Sigmoid colon (tissue), 7 donors: ENCODE data around the gene F8. TPM values are rescaled to one million over a fixed set of nuclear protein-coding genes. Genes with fewer than 3 reads are reported as not detected.

ENCODE experiments used
- DNase-seq: peaks from one replicate; pipeline ENCODE4 v3.0.0-alpha.2; 2019
- H3K27ac ChIP-seq, 4 donors: fragments of 200-600 bp; sonication (generic); one replicate each; pipeline ENCODE4 v1.5.1; 2016 to 2019; ENCODE audit warnings: mild to moderate bottlenecking in 1 of 4
- H3K27me3 ChIP-seq, 3 donors: fragments of 200-600 bp; sonication (generic); one replicate each; pipeline ENCODE4 v1.5.1; 2019; ENCODE audit warnings: mild to moderate bottlenecking in 1 of 3
- H3K36me3 ChIP-seq, 4 donors: fragments of 200-600 bp; sonication (generic); one replicate each; pipeline ENCODE4 v1.5.1; 2016 to 2019
- H3K4me1 ChIP-seq, 4 donors: fragments of 200-600 bp; sonication (generic); one replicate each; pipeline ENCODE4 v1.5.1; 2017 to 2019
- H3K4me3 ChIP-seq, 4 donors: fragments of 200-600 bp; sonication (generic); one replicate each; pipeline ENCODE4 v1.5.1; 2017 to 2019; ENCODE audit warnings: mild to moderate bottlenecking in 2 of 4, moderate library complexity in 1 of 4
- H3K9me3 ChIP-seq, 4 donors: fragments of 200-600 bp in 3 of 4; sonication (generic) in 3 of 4; one replicate each; pipeline versions ENCODE4 v1.5.1 to v1.6.1; 2013 to 2019
- EP300 ChIP-seq, 4 donors: sonication (generic); formaldehyde crosslinking; IDR thresholded peaks; one replicate each; pipeline ENCODE4 v1.6.1; 2017; ENCODE audit warnings: antibody characterized with exemption in 4 of 4
- POLR2A ChIP-seq, 2 donors: fragments of 450-650 bp; IDR thresholded peaks; one replicate each; pipeline ENCODE4 v1.6.1; 2016; ENCODE audit warnings: antibody characterized with exemption in 2 of 2, mild to moderate bottlenecking in 2 of 2, moderate library complexity in 2 of 2
- POLR2AphosphoS5 ChIP-seq, 4 donors: sonication (generic); formaldehyde crosslinking; IDR thresholded peaks; one replicate each; pipeline ENCODE4 v1.6.1; 2017; ENCODE audit warnings: antibody characterized with exemption in 4 of 4
- WGBS, 2 donors: extraction: QIAGEN DNeasy Blood & Tissue Kit; methylation state at CpG; one replicate each; pipeline ENCODE4 v1.1.7; 2013; 5-methylcytosine and 5-hydroxymethylcytosine counted together
- intact Hi-C: fragments of 100-400 bp; cut with DNase I; formaldehyde crosslinking; loops from one replicate; pipeline ENCODE4 v1.15.1; 2023
- polyA plus RNA-seq, 3 donors: library from polyadenylated mRNA; stranded (reverse); fragments of 200-250 nt; gene quantifications; one replicate each; pipeline ENCODE4 v1.2.3, GENCODE V29; 2013
- total RNA-seq, 4 donors: library from RNA; depleted of rRNA; stranded (reverse); fragments of >200 nt; gene quantifications; one replicate each; pipeline ENCODE4 v1.1.0, GENCODE V29; 2016
- TF ChIP-seq, protein P1 (sequence below), 4 experiments: fragments of 450-650 bp in 3 of 4; fragments of 200-600 bp in 1 of 4; IDR thresholded peaks; one replicate each; pipeline ENCODE4 v1.5.1; 2016 to 2019; ENCODE audit warnings: antibody characterized with exemption in 4 of 4, mild to moderate bottlenecking in 3 of 4, moderate library complexity in 2 of 4
- donor health status: healthy with polysubstance abuse.
- donor health status: Bipolar disorder and iron deficiency.
- donor health status: healthy.

F8 gene
- total and polyA plus RNA-seq, 7 donors = 2.4 to 20.2 (median 10.0) TPM

DNA sequence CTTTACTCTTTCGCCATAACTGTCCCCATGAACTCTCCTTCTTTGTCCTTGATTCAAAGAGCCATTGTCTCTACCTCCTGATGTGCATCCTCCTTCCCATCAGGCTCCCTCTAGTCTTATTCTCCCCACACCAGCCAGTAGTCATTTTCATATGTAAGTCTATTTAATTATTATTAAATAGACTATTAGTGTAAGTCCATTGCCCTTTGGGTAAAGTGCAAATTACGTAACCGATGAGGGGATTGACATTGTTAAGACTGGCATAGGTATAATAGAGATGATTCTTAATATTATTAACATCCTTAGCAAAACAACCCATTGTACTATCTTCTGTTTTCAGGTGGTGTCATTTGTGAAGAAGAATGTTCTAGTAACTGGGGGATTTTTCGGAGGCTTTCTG lies 31.7 kb upstream of the F8 start:
- DNase-seq = no peak
- no peaks in the 10 kb centered on the region for H3K27me3 ChIP-seq
- peaks cover 0 to 4% (median 0%) of the 10 kb centered on the region in 4 donors for H3K36me3 ChIP-seq
- WGBS, 2 donors = 95% methylated on average over 4 of the region's 4 CpGs
- no peak overlapping the region for H3K4me3 ChIP-seq
- TF ChIP-seq EP300 (IDR thresholded peaks at IDR 0.05) = no peak
- TF ChIP-seq POLR2AphosphoS5 (IDR thresholded peaks at IDR 0.05) = no peak
- TF ChIP-seq, protein P1, sequence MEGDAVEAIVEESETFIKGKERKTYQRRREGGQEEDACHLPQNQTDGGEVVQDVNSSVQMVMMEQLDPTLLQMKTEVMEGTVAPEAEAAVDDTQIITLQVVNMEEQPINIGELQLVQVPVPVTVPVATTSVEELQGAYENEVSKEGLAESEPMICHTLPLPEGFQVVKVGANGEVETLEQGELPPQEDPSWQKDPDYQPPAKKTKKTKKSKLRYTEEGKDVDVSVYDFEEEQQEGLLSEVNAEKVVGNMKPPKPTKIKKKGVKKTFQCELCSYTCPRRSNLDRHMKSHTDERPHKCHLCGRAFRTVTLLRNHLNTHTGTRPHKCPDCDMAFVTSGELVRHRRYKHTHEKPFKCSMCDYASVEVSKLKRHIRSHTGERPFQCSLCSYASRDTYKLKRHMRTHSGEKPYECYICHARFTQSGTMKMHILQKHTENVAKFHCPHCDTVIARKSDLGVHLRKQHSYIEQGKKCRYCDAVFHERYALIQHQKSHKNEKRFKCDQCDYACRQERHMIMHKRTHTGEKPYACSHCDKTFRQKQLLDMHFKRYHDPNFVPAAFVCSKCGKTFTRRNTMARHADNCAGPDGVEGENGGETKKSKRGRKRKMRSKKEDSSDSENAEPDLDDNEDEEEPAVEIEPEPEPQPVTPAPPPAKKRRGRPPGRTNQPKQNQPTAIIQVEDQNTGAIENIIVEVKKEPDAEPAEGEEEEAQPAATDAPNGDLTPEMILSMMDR (IDR thresholded peaks at IDR 0.05) = no peak
- no peak for TF ChIP-seq POLR2A (IDR thresholded peaks at IDR 0.05)
- intact Hi-C loops = loop anchor here (10.0 kb wide), 1 partner anchor 139 kb away; no protein-coding TSS in a partner anchor
- no peaks in the 10 kb centered on the region for H3K9me3 ChIP-seq
- H3K4me1 ChIP-seq = peaks cover 0 to 6% (median 2%) of the 10 kb centered on the region in 4 donors
- no peak overlapping the region for H3K27ac ChIP-seq

DNA sequence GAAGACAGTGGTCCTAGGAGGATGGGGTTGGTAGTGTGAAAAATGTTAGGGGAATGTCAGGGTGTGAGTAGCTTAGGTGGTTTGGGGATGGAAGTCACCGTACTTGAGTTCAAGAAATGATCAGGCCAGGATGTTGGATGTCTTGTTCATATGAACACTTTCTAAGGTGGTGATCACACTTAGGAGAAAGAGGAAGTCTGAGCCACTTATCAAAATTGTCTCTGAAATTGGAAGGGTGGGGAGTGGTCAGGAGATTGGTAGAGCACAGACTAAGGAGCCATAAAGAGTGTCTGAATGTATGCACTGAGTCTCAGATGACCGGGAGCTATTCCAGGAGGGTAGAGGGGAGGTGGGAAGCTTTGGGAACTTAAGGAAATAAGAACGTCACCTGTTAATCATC lies 31.1 kb upstream of the F8 start:
- intact Hi-C loops = loop anchor here (10.0 kb wide), 1 partner anchor 139 kb away; no protein-coding TSS in a partner anchor
- WGBS, 2 donors = 32 to 79% methylated on average over 3 of the region's 3 CpGs

GRCh38 chrX:155052738-155053498 lies 30.4 kb upstream of the F8 start:
- TF ChIP-seq POLR2AphosphoS5 (IDR thresholded peaks at IDR 0.05) = no peak
- no peak for TF ChIP-seq POLR2A (IDR thresholded peaks at IDR 0.05)
- TF ChIP-seq, protein P1 (IDR thresholded peaks at IDR 0.05) = no peak
- TF ChIP-seq EP300 (IDR thresholded peaks at IDR 0.05) = no peak
- Histone ChIP-seq H3K4me3 (no peak overlapping the region), H3K27ac (no peak overlapping the region), H3K27me3 (no peaks in the 10 kb centered on the region), H3K9me3 (no peaks in the 10 kb centered on the region), H3K4me1 (peaks cover 0 to 6% (median 2%) of the 10 kb centered on the region in 4 donors), H3K36me3 (peaks cover 0 to 4% (median 0%) of the 10 kb centered on the region in 4 donors)
- no peak for DNase-seq
- 25 to 71% methylated on average over 5 of the region's 5 CpGs for WGBS, 2 donors
- intact Hi-C loops = loop anchor here (10.0 kb wide), 1 partner anchor 138 kb away; no protein-coding TSS in a partner anchor

More for the DNA sequence above, 31.1 kb upstream of the F8 start:
- Histone ChIP-seq H3K36me3 (peaks cover 0 to 4% (median 0%) of the 10 kb centered on the region in 4 donors), H3K4me1 (peaks cover 0 to 6% (median 2%) of the 10 kb centered on the region in 4 donors), H3K27ac (no peak overlapping the region), H3K9me3 (no peaks in the 10 kb centered on the region), H3K27me3 (no peaks in the 10 kb centered on the region), H3K4me3 (no peak overlapping the region)
- no peak for DNase-seq
- TF ChIP-seq POLR2AphosphoS5 (IDR thresholded peaks at IDR 0.05) (no peak), EP300 (IDR thresholded peaks at IDR 0.05) (no peak), POLR2A (IDR thresholded peaks at IDR 0.05) (no peak)
- TF ChIP-seq, protein P1 (IDR thresholded peaks at IDR 0.05) = no peak

DNA sequence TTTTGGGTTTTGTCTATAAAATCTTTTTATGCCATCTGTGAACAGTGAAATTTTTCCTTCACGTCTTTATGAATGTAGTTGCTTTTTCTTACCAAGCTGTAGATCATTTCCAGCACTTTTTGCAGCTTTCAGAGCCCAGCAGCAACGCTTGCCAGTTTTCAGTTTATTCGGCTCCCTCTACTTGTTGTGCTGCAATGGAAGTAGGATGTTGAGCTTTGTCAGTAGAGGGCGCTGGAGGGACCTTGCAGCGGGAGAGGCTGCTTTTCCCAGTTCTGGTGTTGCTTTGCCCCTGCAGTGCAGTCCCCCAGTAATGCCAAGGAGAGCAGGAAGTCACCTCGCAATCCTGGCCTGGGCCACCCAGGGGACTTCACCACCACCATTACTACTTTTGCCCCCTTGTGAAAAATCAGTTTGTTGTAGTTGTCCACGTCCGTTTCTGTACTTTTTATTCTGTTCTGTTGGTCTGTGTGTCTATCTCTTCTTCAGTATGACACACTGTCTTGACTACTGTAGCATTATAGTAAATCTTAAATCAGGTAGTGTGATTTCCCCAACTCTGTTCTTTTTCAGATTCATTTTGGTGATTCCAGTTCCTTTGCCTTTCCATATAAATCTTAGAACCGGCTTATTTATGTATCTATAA lies 26.6 kb upstream of the F8 start:
- Histone ChIP-seq H3K9me3 (no peaks in the 10 kb centered on the region), H3K36me3 (peaks cover 0 to 12% (median 0%) of the 10 kb centered on the region in 4 donors), H3K4me3 (no peak overlapping the region), H3K27ac (no peak overlapping the region), H3K27me3 (no peaks in the 10 kb centered on the region), H3K4me1 (no peaks in the 10 kb centered on the region)
- TF ChIP-seq POLR2AphosphoS5 (IDR thresholded peaks at IDR 0.05) (no peak), EP300 (IDR thresholded peaks at IDR 0.05) (no peak), POLR2A (IDR thresholded peaks at IDR 0.05) (no peak)
- TF ChIP-seq, protein P1 (IDR thresholded peaks at IDR 0.05) = peak in 2 of 4 experiments; percentile 10 to 41
- intact Hi-C loops = no loop called here
- WGBS, 2 donors = 46 to 49% methylated on average over 9 of the region's 9 CpGs
- peak; percentile 69 for DNase-seq
